ENCODE measurements around the gene NRIP1.
A peak's percentile ranks its signal among the peaks of the same experiment; 100 is the strongest.

The NRIP1 gene

GRCh38 chr21:15020797-15021196, 44.0 kb downstream of the NRIP1 start:
- H3K36me3 ChIP-seq (ENCODE audit: control insufficient read depth, insufficient read depth, low read length, severe bottlenecking), result peaks cover 9% of the 10 kb centered on the region
- H3K4me1 ChIP-seq (ENCODE audit: control insufficient read depth, insufficient read depth, low read length), result peaks cover 6% of the 10 kb centered on the region
- H3K9ac ChIP-seq (ENCODE audit: low read length), result no peak overlapping the region
- DNase-seq (ENCODE audit: low read depth), result no peak
- no peaks in the 10 kb centered on the region for H3K27me3 ChIP-seq (replicated peaks; ENCODE audit: control insufficient read depth, insufficient read depth, low read length)
- no peaks in the 10 kb centered on the region for H3K9me3 ChIP-seq (ENCODE audit: control insufficient read depth, low read length)
- no peak overlapping the region for H3K4me3 ChIP-seq (ENCODE audit: low read length)

- no peak overlapping the region for H3K4me3 ChIP-seq (ENCODE audit: low read length)
- H3K36me3 ChIP-seq (ENCODE audit: control insufficient read depth, insufficient read depth, low read length, severe bottlenecking), result peaks cover 9% of the 10 kb centered on the region
- no peaks in the 10 kb centered on the region for H3K27me3 ChIP-seq (replicated peaks; ENCODE audit: control insufficient read depth, insufficient read depth, low read length)
- DNase-seq (ENCODE audit: low read depth), result no peak
- H3K4me1 ChIP-seq (ENCODE audit: control insufficient read depth, insufficient read depth, low read length), result peaks cover 9% of the 10 kb centered on the region
- H3K9me3 ChIP-seq (ENCODE audit: control insufficient read depth, low read length), result no peaks in the 10 kb centered on the region
- no peak overlapping the region for H3K9ac ChIP-seq (ENCODE audit: low read length)
Measured at GRCh38 chr21:15018382-15018781, 46.4 kb downstream of the NRIP1 start.

- peak; percentile 76 for DNase-seq (ENCODE audit: low read depth)
- no peaks in the 10 kb centered on the region for H3K27me3 ChIP-seq (replicated peaks; ENCODE audit: control insufficient read depth, insufficient read depth, low read length)
- peak overlapping the region; percentile 4 for H3K4me3 ChIP-seq (ENCODE audit: low read length)
- H3K9me3 ChIP-seq (ENCODE audit: control insufficient read depth, low read length), result no peaks in the 10 kb centered on the region
- H3K36me3 ChIP-seq (ENCODE audit: control insufficient read depth, insufficient read depth, low read length, severe bottlenecking), result peaks cover 5% of the 10 kb centered on the region
- no peak overlapping the region for H3K9ac ChIP-seq (ENCODE audit: low read length)
- peaks cover 9% of the 10 kb centered on the region for H3K4me1 ChIP-seq (ENCODE audit: control insufficient read depth, insufficient read depth, low read length)
Measured at GRCh38 chr21:15015622-15016471, 49.0 kb downstream of the NRIP1 start.

- Histone ChIP-seq H3K9me3 (ENCODE audit: control insufficient read depth, low read length) (no peaks in the 10 kb centered on the region), H3K4me1 (ENCODE audit: control insufficient read depth, insufficient read depth, low read length) (peaks cover 9% of the 10 kb centered on the region), H3K4me3 (ENCODE audit: low read length) (no peak overlapping the region), H3K36me3 (ENCODE audit: control insufficient read depth, insufficient read depth, low read length, severe bottlenecking) (peaks cover 11% of the 10 kb centered on the region), H3K27me3 (replicated peaks; ENCODE audit: control insufficient read depth, insufficient read depth, low read length) (no peaks in the 10 kb centered on the region), H3K9ac (ENCODE audit: low read length) (no peak overlapping the region)
- no peak for DNase-seq (ENCODE audit: low read depth)
Measured at GRCh38 chr21:15014221-15014620, 50.6 kb downstream of the NRIP1 start.

- Histone ChIP-seq H3K27me3 (replicated peaks; ENCODE audit: control insufficient read depth, insufficient read depth, low read length) (no peaks in the 10 kb centered on the region), H3K9me3 (ENCODE audit: control insufficient read depth, low read length) (no peaks in the 10 kb centered on the region), H3K4me3 (ENCODE audit: low read length) (no peak overlapping the region), H3K4me1 (ENCODE audit: control insufficient read depth, insufficient read depth, low read length) (peaks cover 9% of the 10 kb centered on the region), H3K9ac (ENCODE audit: low read length) (no peak overlapping the region), H3K36me3 (ENCODE audit: control insufficient read depth, insufficient read depth, low read length, severe bottlenecking) (peaks cover 30% of the 10 kb centered on the region)
- DNase-seq (ENCODE audit: low read depth), result no peak
Measured at GRCh38 chr21:15011967-15012366, 52.8 kb downstream of the NRIP1 start.

DNA sequence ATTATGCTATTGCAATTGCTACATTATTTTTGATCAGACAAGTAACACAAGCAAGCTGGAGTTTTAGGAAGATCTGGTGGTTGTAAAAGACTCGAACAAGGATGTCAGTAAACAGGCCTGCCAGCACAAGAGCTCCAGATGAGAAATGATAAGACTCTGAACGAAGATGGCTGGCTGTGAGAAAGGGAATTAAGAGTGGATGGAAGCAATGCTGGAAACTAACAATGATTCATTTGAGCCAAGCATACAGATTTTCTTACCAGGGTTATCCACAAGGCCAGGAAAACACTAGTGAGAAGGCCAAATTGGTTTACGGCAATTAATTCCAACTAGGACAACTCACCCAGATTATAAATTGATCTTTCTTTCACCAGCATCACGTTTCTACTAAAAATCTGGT, 54.2 kb downstream of the NRIP1 start:
- Histone ChIP-seq H3K4me1 (ENCODE audit: control insufficient read depth, insufficient read depth, low read length) (peaks cover under 1% of the 10 kb centered on the region), H3K36me3 (ENCODE audit: control insufficient read depth, insufficient read depth, low read length, severe bottlenecking) (peaks cover 40% of the 10 kb centered on the region), H3K9ac (ENCODE audit: low read length) (no peak overlapping the region), H3K4me3 (ENCODE audit: low read length) (no peak overlapping the region), H3K27me3 (replicated peaks; ENCODE audit: control insufficient read depth, insufficient read depth, low read length) (no peaks in the 10 kb centered on the region), H3K9me3 (ENCODE audit: control insufficient read depth, low read length) (no peaks in the 10 kb centered on the region)
- no peak for DNase-seq (ENCODE audit: low read depth)

- peaks cover 40% of the 10 kb centered on the region for H3K36me3 ChIP-seq (ENCODE audit: control insufficient read depth, insufficient read depth, low read length, severe bottlenecking)
- H3K4me1 ChIP-seq (ENCODE audit: control insufficient read depth, insufficient read depth, low read length), result peaks cover 2% of the 10 kb centered on the region
- H3K4me3 ChIP-seq (ENCODE audit: low read length), result no peak overlapping the region
- H3K9me3 ChIP-seq (ENCODE audit: control insufficient read depth, low read length), result no peaks in the 10 kb centered on the region
- DNase-seq (ENCODE audit: low read depth), result peak; percentile 78
- H3K9ac ChIP-seq (ENCODE audit: low read length), result no peak overlapping the region
- H3K27me3 ChIP-seq (replicated peaks; ENCODE audit: control insufficient read depth, insufficient read depth, low read length), result no peaks in the 10 kb centered on the region
Measured at GRCh38 chr21:15009837-15010363, 54.9 kb downstream of the NRIP1 start.

GRCh38 chr21:15007716-15008296, 57.0 kb downstream of the NRIP1 start:
- Histone ChIP-seq H3K9ac (ENCODE audit: low read length) (no peak overlapping the region), H3K4me1 (ENCODE audit: control insufficient read depth, insufficient read depth, low read length) (peaks cover 5% of the 10 kb centered on the region), H3K4me3 (ENCODE audit: low read length) (no peak overlapping the region), H3K9me3 (ENCODE audit: control insufficient read depth, low read length) (no peaks in the 10 kb centered on the region), H3K27me3 (replicated peaks; ENCODE audit: control insufficient read depth, insufficient read depth, low read length) (no peaks in the 10 kb centered on the region), H3K36me3 (ENCODE audit: control insufficient read depth, insufficient read depth, low read length, severe bottlenecking) (peaks cover 40% of the 10 kb centered on the region)
- no peak for DNase-seq (ENCODE audit: low read depth)

DNA sequence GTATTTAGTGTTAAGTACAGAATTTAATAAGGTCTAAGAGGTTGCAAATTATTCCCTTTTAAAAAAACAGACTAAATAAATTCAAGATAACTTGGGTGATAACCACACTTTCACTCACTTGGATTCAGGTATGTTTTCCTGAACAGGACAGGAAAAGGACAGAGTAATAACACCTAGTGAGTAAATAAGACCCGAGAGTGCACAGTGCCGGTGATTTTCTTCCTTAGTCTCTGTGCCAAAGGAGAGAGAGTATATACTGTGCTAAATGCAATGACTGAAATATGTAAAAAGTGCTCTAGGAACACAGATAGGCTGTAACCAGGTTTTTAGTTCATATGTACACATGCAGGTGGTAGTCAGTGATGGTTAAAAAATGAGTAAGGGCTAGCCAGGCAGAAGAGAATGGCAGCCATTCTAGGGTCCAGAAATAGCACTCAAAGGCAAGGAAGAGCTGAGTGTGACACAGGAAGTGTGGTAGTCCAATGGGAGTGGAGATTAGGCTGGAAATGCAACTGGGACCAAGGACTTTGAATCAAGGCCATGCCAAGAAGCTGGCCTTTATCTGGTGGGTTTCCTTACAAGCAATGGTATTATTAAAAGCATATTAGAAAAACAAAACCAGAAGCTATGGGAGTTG, 58.1 kb downstream of the NRIP1 start:
- no peaks in the 10 kb centered on the region for H3K27me3 ChIP-seq (replicated peaks; ENCODE audit: control insufficient read depth, insufficient read depth, low read length)
- H3K9me3 ChIP-seq (ENCODE audit: control insufficient read depth, low read length), result no peaks in the 10 kb centered on the region
- no peak overlapping the region for H3K4me3 ChIP-seq (ENCODE audit: low read length)
- H3K9ac ChIP-seq (ENCODE audit: low read length), result no peak overlapping the region
- H3K4me1 ChIP-seq (ENCODE audit: control insufficient read depth, insufficient read depth, low read length), result peaks cover 5% of the 10 kb centered on the region
- no peak for DNase-seq (ENCODE audit: low read depth)
- H3K36me3 ChIP-seq (ENCODE audit: control insufficient read depth, insufficient read depth, low read length, severe bottlenecking), result peaks cover 40% of the 10 kb centered on the region

GRCh38 chr21:15005391-15005790, 59.4 kb downstream of the NRIP1 start:
- Histone ChIP-seq H3K27me3 (replicated peaks; ENCODE audit: control insufficient read depth, insufficient read depth, low read length) (no peaks in the 10 kb centered on the region), H3K36me3 (ENCODE audit: control insufficient read depth, insufficient read depth, low read length, severe bottlenecking) (peaks cover 35% of the 10 kb centered on the region), H3K9me3 (ENCODE audit: control insufficient read depth, low read length) (no peaks in the 10 kb centered on the region), H3K4me1 (ENCODE audit: control insufficient read depth, insufficient read depth, low read length) (peaks cover 9% of the 10 kb centered on the region), H3K4me3 (ENCODE audit: low read length) (no peak overlapping the region), H3K9ac (ENCODE audit: low read length) (no peak overlapping the region)
- DNase-seq (ENCODE audit: low read depth), result peak; percentile 47

DNA sequence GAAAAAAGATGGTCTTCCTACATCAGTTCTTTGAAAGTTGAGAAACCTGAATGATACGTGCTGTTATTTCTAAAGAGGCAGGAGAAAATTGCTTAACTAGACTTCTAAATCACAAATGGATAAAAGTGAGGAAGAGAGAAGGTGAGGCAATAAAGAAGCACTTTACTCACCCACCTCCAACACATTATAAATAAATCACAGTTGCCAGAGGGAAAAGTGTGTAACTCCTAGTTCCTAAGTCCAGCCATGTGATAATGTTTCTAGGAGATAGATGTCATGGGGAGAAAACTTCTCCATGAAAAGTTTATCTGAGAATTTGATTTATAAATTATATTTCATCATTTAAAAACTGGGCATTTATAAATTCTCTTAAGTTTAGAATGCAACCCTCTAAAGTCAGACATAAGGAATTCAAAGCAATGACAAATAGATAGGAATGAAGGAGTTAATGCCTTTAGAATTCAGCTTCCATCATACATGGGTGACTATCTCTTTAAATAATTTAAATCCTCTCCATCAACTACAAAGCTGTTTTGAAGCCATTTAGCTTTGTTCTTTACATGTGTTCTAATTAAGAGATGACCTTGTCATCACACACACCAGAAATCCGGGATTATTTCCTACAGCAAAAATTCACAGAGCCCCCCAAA, 60.0 kb downstream of the NRIP1 start:
- Histone ChIP-seq H3K36me3 (ENCODE audit: control insufficient read depth, insufficient read depth, low read length, severe bottlenecking) (peaks cover 29% of the 10 kb centered on the region), H3K4me3 (ENCODE audit: low read length) (no peak overlapping the region), H3K4me1 (ENCODE audit: control insufficient read depth, insufficient read depth, low read length) (peaks cover 12% of the 10 kb centered on the region), H3K27me3 (replicated peaks; ENCODE audit: control insufficient read depth, insufficient read depth, low read length) (no peaks in the 10 kb centered on the region), H3K9ac (ENCODE audit: low read length) (no peak overlapping the region), H3K9me3 (ENCODE audit: control insufficient read depth, low read length) (no peaks in the 10 kb centered on the region)
- DNase-seq (ENCODE audit: low read depth), result peak; percentile 59

Measured in adipocyte (in vitro differentiated cells).